Measurements from ENCODE around the gene SPATA20.
A peak's percentile ranks its signal among the peaks of the same experiment; 100 is the strongest.

SPATA20 gene

GRCh38 chr17:50547035-50547735 is at the start of gene SPATA20:
SPATA20 (plus strand) TSS chr17:50547174; CDS start chr17:50547209, 35 bp downstream.
- peak; percentile 67 to 76 (median 72) for DNase-seq

GRCh38 chr17:50498021-50498874 is 48.7 kb upstream of the SPATA20 start:
- no peak for DNase-seq

- no peak for DNase-seq
Observed at GRCh38 chr17:50499270-50499669, 47.7 kb upstream of the SPATA20 start.

GRCh38 chr17:50499721-50500120 is 47.3 kb upstream of the SPATA20 start:
- no peak for DNase-seq

- peak in 1 of 4 experiments; percentile 10 for DNase-seq
Observed at GRCh38 chr17:50501054-50501453, 45.9 kb upstream of the SPATA20 start.

- no peak for DNase-seq
Observed at GRCh38 chr17:50502301-50502990, 44.5 kb upstream of the SPATA20 start.

- DNase-seq, result no peak
Observed at GRCh38 chr17:50505591-50506130, 41.3 kb upstream of the SPATA20 start.

GRCh38 chr17:50506298-50506697 is 40.7 kb upstream of the SPATA20 start:
- DNase-seq, result no peak

GRCh38 chr17:50507871-50508572 is 39.0 kb upstream of the SPATA20 start, which contains the start of gene MYCBPAP:
MYCBPAP (plus strand) TSS chr17:50508439; CDS start chr17:50508675, 236 bp downstream.
- DNase-seq, result peak; percentile 63 to 73 (median 65)

GRCh38 chr17:50508573-50509460 is 38.2 kb upstream of the SPATA20 start:
- DNase-seq, result no peak

GRCh38 chr17:50511058-50511457 is 35.9 kb upstream of the SPATA20 start:
- peak; percentile 11 to 26 (median 18) for DNase-seq

GRCh38 chr17:50513495-50513894 is 33.5 kb upstream of the SPATA20 start:
- no peak for DNase-seq

GRCh38 chr17:50514388-50514787 is 32.6 kb upstream of the SPATA20 start:
- DNase-seq, result no peak

GRCh38 chr17:50514936-50515702 is 31.9 kb upstream of the SPATA20 start:
- DNase-seq, result no peak

GRCh38 chr17:50517011-50517410 is 30.0 kb upstream of the SPATA20 start:
- DNase-seq, result no peak

- no peak for DNase-seq
Observed at GRCh38 chr17:50517504-50518383, 29.2 kb upstream of the SPATA20 start.

- no peak for DNase-seq
Observed at GRCh38 chr17:50518384-50519023, 28.5 kb upstream of the SPATA20 start.

- no peak for DNase-seq
Observed at GRCh38 chr17:50519141-50519834, 27.7 kb upstream of the SPATA20 start.

Measured in activated CD4-positive, CD25-positive, alpha-beta regulatory T cell (primary cell).